Naive thymus-derived CD8-positive, alpha-beta T cell (primary cell): ENCODE measurements around the gene C8G. TPM values are rescaled to one million over a fixed set of nuclear protein-coding genes. Genes with fewer than 3 reads are reported as not detected.

Experiments used
- ATAC-seq, 2 donors: fragments of 150-1000 bp; cut with Tn5 transposase in 1 of 2; sonication (Bioruptor Pico), chemical (Tn5 transposase) in 1 of 2; 1 replicate in 1 of 2; 2 replicates in 1 of 2; pipeline ENCODE4 v1.10.0; 2021; ENCODE audit warnings: mild to moderate bottlenecking in 2 of 2, moderate library complexity in 2 of 2
- POLR2A ChIA-PET: fragments of 350-600 bp; sonication (Branson Sonifier 250); formaldehyde crosslinking; loops from one replicate; lab custom pipeline; 2021; ENCODE audit warnings: antibody characterized with exemption; lab: Charles Lee
- DNase-seq, 10 donors: peaks; one replicate each; pipeline versions ENCODE4 v3.0.0 to v3.0.0-alpha.2; 2020 to 2022
- H3K27ac Mint-ChIP-seq, 10 donors: one replicate each; pipeline ENCODE4 v1.8.0; 2020 to 2022; ENCODE audit warnings: mild to moderate bottlenecking in 10 of 10, mixed read lengths in 10 of 10, moderate library complexity in 4 of 10, inconsistent platforms in 1 of 10
- H3K27me3 Mint-ChIP-seq, 5 donors: one replicate each; pipeline ENCODE4 v1.8.0; 2021 to 2022; ENCODE audit warnings: mixed read lengths in 5 of 5
- H3K36me3 Mint-ChIP-seq, 3 donors: one replicate each; pipeline ENCODE4 v1.8.0; 2020 to 2022; ENCODE audit warnings: mixed read lengths in 3 of 3, mild to moderate bottlenecking in 2 of 3, inconsistent platforms in 1 of 3
- H3K4me1 Mint-ChIP-seq, 4 donors: one replicate each; pipeline ENCODE4 v1.8.0; 2021 to 2022; ENCODE audit warnings: mixed read lengths in 4 of 4
- H3K4me3 Mint-ChIP-seq, 10 donors: one replicate each; pipeline ENCODE4 v1.8.0; 2020 to 2022; ENCODE audit warnings: mild to moderate bottlenecking in 10 of 10, mixed read lengths in 10 of 10, moderate library complexity in 6 of 10, inconsistent platforms in 1 of 10
- H3K9me3 Mint-ChIP-seq, 9 donors: one replicate each; pipeline ENCODE4 v1.8.0; 2020 to 2022; ENCODE audit warnings: mixed read lengths in 9 of 9, mild to moderate bottlenecking in 3 of 9, inconsistent platforms in 1 of 9, moderate library complexity in 1 of 9
- polyA plus RNA-seq, 3 donors: library from polyadenylated mRNA; unstranded; fragments of 300-500 nt; fragmentation: Illumina TruSeq; gene quantifications; one replicate each; pipeline ENCODE4 v1.2.3, GENCODE V29; 2021
- total RNA-seq, 8 experiments: library from RNA in 2 of 8; stranded (reverse) in 2 of 8; gene quantifications; one replicate each; pipeline ENCODE4 v1.2.3 and lab custom pipeline; 2021 to 2026

C8G gene
- total and polyA plus RNA-seq, 5 experiments from 2014 or later, result 0.99 to 1.6 TPM; not detected in 3

GRCh38 chr9:136952321-136952850 lies 7.3 kb downstream of the C8G start:
- POLR2A ChIA-PET, result interaction anchor here (0.6 to 1.6 kb wide), 6 partner anchors 11 to 174 kb away, joined by 3 to 4 read pairs (median 3); partner anchors contain the start of gene CLIC3

GRCh38 chr9:136952876-136953770 lies 8.1 kb downstream of the C8G start:
- Mint-ChIP-seq H3K4me3 (peak overlapping the region in 2 of 10 donors; percentile 29 to 33), H3K27me3 (no peaks in the 10 kb centered on the region), H3K9me3 (peaks cover 0 to 11% (median 0%) of the 10 kb centered on the region in 9 donors), H3K27ac (peak overlapping the region in 1 of 10 donors; percentile 18), H3K4me1 (peaks cover 8 to 28% (median 21%) of the 10 kb centered on the region in 4 donors), H3K36me3 (no peaks in the 10 kb centered on the region)
- peak in 2 of 10 donors; percentile 3 to 58 for DNase-seq
- no peak for ATAC-seq
- POLR2A ChIA-PET, result interaction anchor here (0.6 to 1.6 kb wide), 5 partner anchors 10 to 175 kb away, joined by 3 read pairs; partner anchors contain the start of gene CLIC3

More at GRCh38 chr9:136952321-136952850, 7.3 kb downstream of the C8G start:
- no peaks in the 10 kb centered on the region for H3K27me3 Mint-ChIP-seq
- DNase-seq (peak in 2 of 10 donors; percentile 3 to 51), ATAC-seq (no peak)
- peaks cover 0 to 11% (median 0%) of the 10 kb centered on the region in 9 donors for H3K9me3 Mint-ChIP-seq
- H3K4me1 Mint-ChIP-seq, result peaks cover 8 to 28% (median 20%) of the 10 kb centered on the region in 4 donors
- H3K27ac Mint-ChIP-seq, result no peak overlapping the region
- H3K4me3 Mint-ChIP-seq, result no peak overlapping the region
- no peaks in the 10 kb centered on the region for H3K36me3 Mint-ChIP-seq

GRCh38 chr9:136953771-136954269 lies 8.8 kb downstream of the C8G start:
- H3K4me3 Mint-ChIP-seq, result no peak overlapping the region
- H3K9me3 Mint-ChIP-seq, result peaks cover 0 to 11% (median 0%) of the 10 kb centered on the region in 9 donors
- H3K4me1 Mint-ChIP-seq, result peaks cover 8 to 31% (median 20%) of the 10 kb centered on the region in 4 donors
- ATAC-seq (no peak), DNase-seq (peak in 1 of 10 donors; percentile 43)
- peak overlapping the region in 1 of 10 donors; percentile 43 for H3K27ac Mint-ChIP-seq
- POLR2A ChIA-PET, result interaction anchor here (1.2 to 1.8 kb wide), 2 partner anchors 16 to 42 kb away, joined by 4 read pairs; partner anchors contain the start of gene CLIC3
- no peaks in the 10 kb centered on the region for H3K36me3 Mint-ChIP-seq
- no peaks in the 10 kb centered on the region for H3K27me3 Mint-ChIP-seq

GRCh38 chr9:136954270-136955083 lies 9.4 kb downstream of the C8G start:
- peaks cover 0 to 11% (median 0%) of the 10 kb centered on the region in 9 donors for H3K9me3 Mint-ChIP-seq
- ATAC-seq (no peak), DNase-seq (peak in 2 of 10 donors; percentile 3 to 56)
- H3K36me3 Mint-ChIP-seq, result no peaks in the 10 kb centered on the region
- no peaks in the 10 kb centered on the region for H3K27me3 Mint-ChIP-seq
- H3K27ac Mint-ChIP-seq, result peak overlapping the region in 2 of 10 donors; percentile 11 to 32
- POLR2A ChIA-PET, result interaction anchor here (1.2 to 1.8 kb wide), 3 partner anchors 10 to 41 kb away, joined by 4 read pairs; partner anchors contain the start of gene CLIC3
- H3K4me3 Mint-ChIP-seq, result no peak overlapping the region
- H3K4me1 Mint-ChIP-seq, result peaks cover 8 to 37% (median 20%) of the 10 kb centered on the region in 4 donors

- peaks cover 8 to 40% (median 24%) of the 10 kb centered on the region in 4 donors for H3K4me1 Mint-ChIP-seq
- no peak overlapping the region for H3K4me3 Mint-ChIP-seq
- peak overlapping the region in 1 of 10 donors; percentile 9 for H3K27ac Mint-ChIP-seq
- peak in 1 of 10 donors; percentile 55 for DNase-seq
- POLR2A ChIA-PET, result interaction anchor here (1.2 to 1.8 kb wide), 3 partner anchors 9 to 40 kb away, joined by 4 read pairs; partner anchors contain the start of gene CLIC3
- ATAC-seq, result no peak
- H3K9me3 Mint-ChIP-seq, result peaks cover 0 to 11% (median 0%) of the 10 kb centered on the region in 9 donors
- H3K27me3 Mint-ChIP-seq, result no peaks in the 10 kb centered on the region
- no peaks in the 10 kb centered on the region for H3K36me3 Mint-ChIP-seq
Measured at GRCh38 chr9:136955202-136955942, 10.3 kb downstream of the C8G start.

GRCh38 chr9:136955943-136956335 lies 10.9 kb downstream of the C8G start:
- H3K27me3 Mint-ChIP-seq, result no peaks in the 10 kb centered on the region
- peaks cover 0 to 11% (median 0%) of the 10 kb centered on the region in 9 donors for H3K9me3 Mint-ChIP-seq
- POLR2A ChIA-PET, result no interaction called here
- peak overlapping the region in 1 of 10 donors; percentile 85 for H3K27ac Mint-ChIP-seq
- ATAC-seq (no peak), DNase-seq (peak in 1 of 10 donors; percentile 32)
- no peak overlapping the region for H3K4me3 Mint-ChIP-seq
- H3K36me3 Mint-ChIP-seq, result no peaks in the 10 kb centered on the region
- peaks cover 8 to 42% (median 27%) of the 10 kb centered on the region in 4 donors for H3K4me1 Mint-ChIP-seq

- POLR2A ChIA-PET, result no interaction called here
- Mint-ChIP-seq H3K9me3 (peaks cover 0 to 11% (median 0%) of the 10 kb centered on the region in 9 donors), H3K4me3 (no peak overlapping the region), H3K27ac (peak overlapping the region in 1 of 10 donors; percentile 75), H3K27me3 (no peaks in the 10 kb centered on the region), H3K4me1 (peaks cover 8 to 47% (median 29%) of the 10 kb centered on the region in 4 donors), H3K36me3 (no peaks in the 10 kb centered on the region)
- DNase-seq, result no peak
- no peak for ATAC-seq
Measured at GRCh38 chr9:136956604-136957003, 11.6 kb downstream of the C8G start.

- ATAC-seq, result no peak
- H3K4me3 Mint-ChIP-seq, result no peak overlapping the region
- H3K27ac Mint-ChIP-seq, result no peak overlapping the region
Measured at GRCh38 chr9:136957461-136957860, 12.4 kb downstream of the C8G start.

GRCh38 chr9:136957901-136958300 lies 12.9 kb downstream of the C8G start:
- peak overlapping the region in 3 of 10 donors; percentile 38 to 72 (median 64) for H3K27ac Mint-ChIP-seq

More at GRCh38 chr9:136957461-136957860, 12.4 kb downstream of the C8G start:
- Mint-ChIP-seq H3K27me3 (no peaks in the 10 kb centered on the region), H3K9me3 (peaks cover 0 to 11% (median 0%) of the 10 kb centered on the region in 9 donors), H3K36me3 (no peaks in the 10 kb centered on the region), H3K4me1 (peaks cover 8 to 55% (median 33%) of the 10 kb centered on the region in 4 donors)
- DNase-seq, result no peak
- POLR2A ChIA-PET, result no interaction called here

GRCh38 chr9:136958473-136958872 lies 13.4 kb downstream of the C8G start:
- H3K4me1 Mint-ChIP-seq, result peaks cover 14 to 65% (median 42%) of the 10 kb centered on the region in 4 donors
- no peaks in the 10 kb centered on the region for H3K36me3 Mint-ChIP-seq
- H3K27ac Mint-ChIP-seq, result peak overlapping the region in 3 of 10 donors; percentile 6 to 64 (median 37)
- H3K27me3 Mint-ChIP-seq, result no peaks in the 10 kb centered on the region
- DNase-seq (no peak), ATAC-seq (no peak)
- POLR2A ChIA-PET, result interaction anchor here (0.6 to 1.7 kb wide), 4 partner anchors 21 to 118 kb away, joined by 3 to 4 read pairs (median 3); partner anchors contain the start of gene CLIC3
- H3K9me3 Mint-ChIP-seq, result peaks cover 0 to 11% (median 0%) of the 10 kb centered on the region in 9 donors
- peak overlapping the region in 2 of 10 donors; percentile 6 to 39 for H3K4me3 Mint-ChIP-seq

More at GRCh38 chr9:136957901-136958300, 12.9 kb downstream of the C8G start:
- peaks cover 10 to 59% (median 37%) of the 10 kb centered on the region in 4 donors for H3K4me1 Mint-ChIP-seq
- no peaks in the 10 kb centered on the region for H3K27me3 Mint-ChIP-seq
- ATAC-seq (no peak), DNase-seq (no peak)
- H3K9me3 Mint-ChIP-seq, result peaks cover 0 to 11% (median 0%) of the 10 kb centered on the region in 9 donors
- H3K36me3 Mint-ChIP-seq, result no peaks in the 10 kb centered on the region
- POLR2A ChIA-PET, result interaction anchor here (0.6 to 1.7 kb wide), 2 partner anchors 35 to 118 kb away, joined by 3 to 4 read pairs; no protein-coding TSS in a partner anchor
- peak overlapping the region in 1 of 10 donors; percentile 39 for H3K4me3 Mint-ChIP-seq
